Middle frontal gyrus (tissue), 1 donor: ENCODE data around the gene SLC6A7.

ENCODE experiments used
- DNase-seq: peaks from one replicate; pipeline ENCODE4 v3.0.0-alpha.2; 2015; ENCODE audit warnings: low spot score; ENCODE audit errors: extremely low spot score

The SLC6A7 gene

DNA sequence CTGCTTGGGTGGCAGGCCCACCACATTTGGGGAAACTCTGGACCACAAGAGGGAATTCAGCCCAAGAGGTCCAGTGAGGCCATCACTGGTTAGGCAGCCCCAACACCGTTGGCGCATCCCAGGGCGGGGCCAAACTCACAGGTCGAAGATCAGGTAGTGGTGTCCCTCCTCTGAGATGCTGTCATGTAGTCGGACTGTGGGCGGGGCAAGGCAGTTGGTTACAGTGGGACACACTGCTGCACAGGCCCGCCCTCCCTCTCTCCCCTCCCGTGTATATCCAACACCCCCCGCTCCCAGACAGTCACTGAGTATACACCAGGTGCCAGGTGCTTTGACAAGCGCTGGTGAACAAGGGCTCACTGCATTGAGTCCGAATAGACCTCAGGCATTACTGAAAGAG, 67.6 kb downstream of the SLC6A7 start:
- no peak for DNase-seq

DNA sequence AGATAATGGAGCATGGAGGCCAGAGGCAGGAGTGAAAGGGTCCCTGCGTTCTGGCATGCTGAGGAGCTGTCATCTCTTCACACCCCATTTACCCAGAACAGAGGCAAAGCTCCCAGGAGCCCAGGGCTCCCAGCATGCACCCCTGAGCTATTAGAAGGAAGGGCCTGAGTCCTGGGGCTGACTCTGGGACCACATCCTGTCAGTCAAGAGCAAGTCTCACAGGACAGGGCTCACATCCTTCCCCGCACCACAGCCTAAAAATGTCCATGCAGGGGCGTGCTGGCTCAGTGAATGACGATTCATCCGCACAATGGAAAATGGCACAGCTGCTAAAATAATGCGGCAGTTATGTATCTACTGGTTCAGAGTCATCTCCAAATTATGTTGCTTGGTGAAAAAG, 68.3 kb downstream of the SLC6A7 start:
- DNase-seq: peak; percentile 43
